DOHH2 (cell line): ENCODE measurements around the gene AGBL4.
A peak's percentile ranks its signal among the peaks of the same experiment; 100 is the strongest.

Experiments used
- H3F3A ChIP-seq: fragments of 200-600 bp; sonication (generic), shearing (Covaris generic); 2 replicates; pipeline ENCODE4 v1.6.0; 2016; ENCODE audit warnings: antibody characterized with exemption, mild to moderate bottlenecking; ENCODE audit not compliant: control insufficient read depth, insufficient read depth
- H3K27ac ChIP-seq: fragments of 200-600 bp; sonication (generic); 2 replicates; pipeline ENCODE4 v1.5.1; 2014; ENCODE audit warnings: low read depth, mild to moderate bottlenecking, low read length, moderate library complexity
- H3K27me3 ChIP-seq: fragments of 200-600 bp; sonication (generic); 2 replicates; pipeline ENCODE4 v1.6.1; 2014; ENCODE audit warnings: mild to moderate bottlenecking, low read length, mixed read lengths; ENCODE audit not compliant: control insufficient read depth
- H3K36me3 ChIP-seq: fragments of 200-600 bp; sonication (generic); 2 replicates; pipeline ENCODE4 v1.6.1; 2014; ENCODE audit warnings: mild to moderate bottlenecking, low read length, moderate library complexity, mixed read lengths; ENCODE audit not compliant: control insufficient read depth
- H3K4me1 ChIP-seq: fragments of 200-600 bp; sonication (generic); 2 replicates; pipeline ENCODE4 v1.6.1; 2014; ENCODE audit warnings: mild to moderate bottlenecking, low read length, mixed read lengths; ENCODE audit not compliant: control insufficient read depth
- H3K4me2 ChIP-seq: fragments of 200-600 bp; sonication (generic); 2 replicates; pipeline ENCODE4 v1.6.0; 2014; ENCODE audit warnings: mild to moderate bottlenecking, low read length, moderate library complexity
- H3K4me3 ChIP-seq: fragments of 200-600 bp; sonication (generic); 2 replicates; pipeline ENCODE4 v1.5.1; 2014; ENCODE audit warnings: mild to moderate bottlenecking, low read length, mixed read lengths
- H3K79me2 ChIP-seq: fragments of 200-600 bp; sonication (generic); 2 replicates; pipeline ENCODE4 v1.6.1; 2014; ENCODE audit warnings: mild to moderate bottlenecking, low read length, mixed read lengths; ENCODE audit not compliant: control insufficient read depth
- H3K9me2 ChIP-seq: fragments of 200-600 bp; sonication (generic); replicated peaks from 2 replicates; pipeline ENCODE4 v1.6.1; 2014; ENCODE audit warnings: mild to moderate bottlenecking, low read length, mixed read lengths; ENCODE audit not compliant: control insufficient read depth
- H3K9me3 ChIP-seq: fragments of 200-600 bp; sonication (generic); 2 replicates; pipeline ENCODE4 v1.6.1; 2014; ENCODE audit warnings: antibody characterized with exemption, low read length, mixed read lengths; ENCODE audit not compliant: control insufficient read depth, insufficient read depth
- H4K20me1 ChIP-seq: fragments of 200-600 bp; sonication (generic); 2 replicates; pipeline ENCODE4 v1.6.0; 2014; ENCODE audit warnings: low read depth, mild to moderate bottlenecking, antibody characterized with exemption, low read length, moderate library complexity; ENCODE audit not compliant: control insufficient read depth, insufficient read depth
- CTCF ChIP-seq: fragments of 200-600 bp; sonication (generic); IDR thresholded peaks from one replicate; pipeline ENCODE4 v1.5.1; 2014; ENCODE audit warnings: antibody characterized with exemption, mild to moderate bottlenecking, low read depth, low read length; ENCODE audit not compliant: poor library complexity, severe bottlenecking
- EZH2phosphoT487 ChIP-seq: fragments of 200-600 bp; sonication (generic); IDR thresholded peaks from 2 replicates; pipeline ENCODE4 v1.6.1; 2017; ENCODE audit warnings: borderline replicate concordance, mild to moderate bottlenecking, antibody characterized with exemption, low read length, moderate library complexity, mixed read lengths

Gene AGBL4

GRCh38 chr1:48552420-48552819, 1471.3 kb downstream of the AGBL4 start:
- Histone ChIP-seq H3K4me2 (no peak overlapping the region), H3K9me3 (no peaks in the 10 kb centered on the region), H3K4me3 (no peak overlapping the region), H3K9me2 (no peaks in the 10 kb centered on the region), H3K79me2 (no peaks in the 10 kb centered on the region), H3F3A (no peaks in the 10 kb centered on the region), H3K27ac (no peak overlapping the region), H3K27me3 (no peaks in the 10 kb centered on the region), H4K20me1 (no peaks in the 10 kb centered on the region), H3K4me1 (no peaks in the 10 kb centered on the region), H3K36me3 (no peaks in the 10 kb centered on the region)
- TF ChIP-seq EZH2phosphoT487 (no peak), CTCF (peak; percentile 46)

- no peaks in the 10 kb centered on the region for H4K20me1 ChIP-seq
- no peaks in the 10 kb centered on the region for H3K9me2 ChIP-seq
- no peak overlapping the region for H3K27ac ChIP-seq
- TF ChIP-seq EZH2phosphoT487 (no peak), CTCF (no peak)
- H3K4me3 ChIP-seq: no peak overlapping the region
- H3K27me3 ChIP-seq: no peaks in the 10 kb centered on the region
- no peaks in the 10 kb centered on the region for H3K79me2 ChIP-seq
- no peak overlapping the region for H3K4me2 ChIP-seq
- no peaks in the 10 kb centered on the region for H3K36me3 ChIP-seq
- H3K4me1 ChIP-seq: no peaks in the 10 kb centered on the region
- no peaks in the 10 kb centered on the region for H3K9me3 ChIP-seq
- H3F3A ChIP-seq: no peaks in the 10 kb centered on the region
Observed at GRCh38 chr1:48548985-48549384, 1474.8 kb downstream of the AGBL4 start.

DNA sequence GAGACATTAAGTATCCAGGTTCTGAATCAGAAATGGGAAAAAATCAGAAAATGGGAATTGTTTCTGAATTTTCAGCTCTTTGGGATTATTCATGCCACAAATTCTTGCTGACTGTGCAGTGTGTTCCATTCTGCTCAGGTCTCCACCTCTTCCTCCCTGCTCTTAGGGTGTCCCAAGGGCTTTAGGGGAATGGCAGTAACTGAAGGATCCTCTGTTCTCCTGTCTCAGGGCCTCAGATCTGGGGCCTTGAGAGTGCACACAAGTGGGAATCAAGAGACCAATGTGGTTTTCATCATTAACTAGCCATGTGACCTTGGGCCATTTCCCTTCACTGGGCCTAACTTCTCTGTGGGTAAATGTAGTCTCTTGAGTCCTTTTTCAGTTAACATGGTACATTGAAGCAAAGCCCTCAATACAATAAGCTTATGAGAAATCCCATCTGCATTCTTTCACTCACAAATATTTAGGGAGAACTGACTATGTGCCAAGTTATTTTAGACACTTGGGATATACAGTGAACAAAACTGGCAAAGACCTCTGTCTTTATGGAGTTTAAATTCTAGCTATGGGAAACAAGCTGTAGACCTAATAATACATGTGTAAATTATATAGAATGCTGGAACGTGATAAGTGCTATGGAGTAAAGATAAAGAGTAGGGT, 1476.1 kb downstream of the AGBL4 start:
- Histone ChIP-seq H3K4me1 (no peaks in the 10 kb centered on the region), H3F3A (no peaks in the 10 kb centered on the region), H3K4me2 (no peak overlapping the region), H3K4me3 (no peak overlapping the region), H3K79me2 (no peaks in the 10 kb centered on the region), H4K20me1 (no peaks in the 10 kb centered on the region), H3K36me3 (no peaks in the 10 kb centered on the region), H3K27ac (no peak overlapping the region), H3K9me3 (no peaks in the 10 kb centered on the region), H3K9me2 (no peaks in the 10 kb centered on the region), H3K27me3 (no peaks in the 10 kb centered on the region)
- TF ChIP-seq CTCF: no peak
- TF ChIP-seq EZH2phosphoT487: no peak
